Kidney capillary endothelial cell (primary cell): ENCODE data around the gene C3.
"Not testable (repeated sequence)": the region's sequence is repeated elsewhere in the genome, so short reads cannot be mapped to it uniquely, and the experiment has no call there.

Source experiments
- DNase-seq: peaks from one replicate; pipeline ENCODE4 v3.0.0-alpha.2; 2018; ENCODE audit warnings: low spot score

C3 gene

GRCh38 chr19:6692027-6692426 lies 28.4 kb downstream of the C3 start:
- DNase-seq = no peak

GRCh38 chr19:6691342-6691741 lies 29.1 kb downstream of the C3 start:
- no peak for DNase-seq

GRCh38 chr19:6690160-6690885 lies 30.1 kb downstream of the C3 start:
- DNase-seq = no peak

- no peak for DNase-seq
Observed at GRCh38 chr19:6687114-6687513, 33.3 kb downstream of the C3 start.

- no peak for DNase-seq
Observed at GRCh38 chr19:6686628-6686975, 33.8 kb downstream of the C3 start.

GRCh38 chr19:6685962-6686627 lies 34.4 kb downstream of the C3 start:
- no peak for DNase-seq

- DNase-seq = no peak
Observed at GRCh38 chr19:6685482-6685881, 35.0 kb downstream of the C3 start.

GRCh38 chr19:6683971-6684370 lies 36.5 kb downstream of the C3 start:
- no peak for DNase-seq

- no peak for DNase-seq
Observed at GRCh38 chr19:6682607-6683128, 37.8 kb downstream of the C3 start.

GRCh38 chr19:6680141-6680540 lies 40.3 kb downstream of the C3 start:
- DNase-seq = no peak

- no peak for DNase-seq
Observed at GRCh38 chr19:6679139-6679538, 41.3 kb downstream of the C3 start.

GRCh38 chr19:6678690-6679109 lies 41.8 kb downstream of the C3 start:
- no peak for DNase-seq

GRCh38 chr19:6677883-6678689 lies 42.4 kb downstream of the C3 start:
- no peak for DNase-seq

- no peak for DNase-seq
Observed at GRCh38 chr19:6677495-6677882, 43.0 kb downstream of the C3 start.

- no peak for DNase-seq
Observed at GRCh38 chr19:6676288-6676687, 44.2 kb downstream of the C3 start.

GRCh38 chr19:6674868-6675305 lies 45.6 kb downstream of the C3 start:
- peak; percentile 54 for DNase-seq

- DNase-seq = not testable (repeated sequence)
Observed at GRCh38 chr19:6674408-6674807, 46.0 kb downstream of the C3 start.

GRCh38 chr19:6672693-6673290 lies 47.7 kb downstream of the C3 start:
- no peak for DNase-seq

- no peak for DNase-seq
Observed at GRCh38 chr19:6671960-6672359, 48.5 kb downstream of the C3 start.

GRCh38 chr19:6668691-6669090 lies 51.8 kb downstream of the C3 start:
- no peak for DNase-seq

- DNase-seq = no peak
Observed at GRCh38 chr19:6667114-6667627, 53.3 kb downstream of the C3 start.

- no peak for DNase-seq
Observed at GRCh38 chr19:6664916-6665315, 55.5 kb downstream of the C3 start.
